AG20443 (cell line): ENCODE data around the gene MFNG.
"Not testable (repeated sequence)": the region's sequence is repeated elsewhere in the genome, so short reads cannot be mapped to it uniquely, and the experiment has no call there.

Experiments used
- DNase-seq: peaks from one replicate; pipeline ENCODE4 v3.0.0; 2012; ENCODE audit warnings: low spot score, mixed read lengths

Gene MFNG, protein sequence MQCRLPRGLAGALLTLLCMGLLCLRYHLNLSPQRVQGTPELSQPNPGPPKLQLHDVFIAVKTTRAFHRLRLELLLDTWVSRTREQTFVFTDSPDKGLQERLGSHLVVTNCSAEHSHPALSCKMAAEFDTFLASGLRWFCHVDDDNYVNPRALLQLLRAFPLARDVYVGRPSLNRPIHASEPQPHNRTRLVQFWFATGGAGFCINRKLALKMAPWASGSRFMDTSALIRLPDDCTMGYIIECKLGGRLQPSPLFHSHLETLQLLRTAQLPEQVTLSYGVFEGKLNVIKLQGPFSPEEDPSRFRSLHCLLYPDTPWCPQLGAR

GRCh38 chr22:37486224-37486845, at the start of gene MFNG:
Gene MFNG (minus strand): TSS chr22:37486384. CDS start chr22:37486177, 207 bp downstream.
- peak; percentile 86 for DNase-seq

GRCh38 chr22:37535159-37535558, 49.0 kb upstream of the MFNG start:
- no peak for DNase-seq

DNA sequence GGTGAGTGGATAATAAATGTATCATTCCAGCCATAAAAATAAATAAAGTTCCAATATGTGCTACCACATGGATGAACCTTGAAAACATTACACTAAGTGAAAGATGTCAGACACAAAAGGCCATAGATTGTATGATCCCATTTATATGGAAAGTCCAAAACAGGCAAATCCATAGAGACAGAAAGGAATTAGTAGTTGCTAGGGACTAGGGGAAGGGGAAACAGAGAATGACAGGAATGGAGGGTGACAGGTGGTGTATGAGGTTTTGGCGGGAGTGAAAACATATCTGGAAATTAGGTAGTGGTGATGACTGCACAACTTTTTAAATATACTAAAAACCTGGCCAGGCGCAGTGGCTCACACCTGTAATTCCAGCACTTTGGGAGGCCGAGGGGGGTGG, 48.3 kb upstream of the MFNG start:
- DNase-seq = no peak

GRCh38 chr22:37533995-37534394, 47.8 kb upstream of the MFNG start:
- peak; percentile 62 for DNase-seq

DNA sequence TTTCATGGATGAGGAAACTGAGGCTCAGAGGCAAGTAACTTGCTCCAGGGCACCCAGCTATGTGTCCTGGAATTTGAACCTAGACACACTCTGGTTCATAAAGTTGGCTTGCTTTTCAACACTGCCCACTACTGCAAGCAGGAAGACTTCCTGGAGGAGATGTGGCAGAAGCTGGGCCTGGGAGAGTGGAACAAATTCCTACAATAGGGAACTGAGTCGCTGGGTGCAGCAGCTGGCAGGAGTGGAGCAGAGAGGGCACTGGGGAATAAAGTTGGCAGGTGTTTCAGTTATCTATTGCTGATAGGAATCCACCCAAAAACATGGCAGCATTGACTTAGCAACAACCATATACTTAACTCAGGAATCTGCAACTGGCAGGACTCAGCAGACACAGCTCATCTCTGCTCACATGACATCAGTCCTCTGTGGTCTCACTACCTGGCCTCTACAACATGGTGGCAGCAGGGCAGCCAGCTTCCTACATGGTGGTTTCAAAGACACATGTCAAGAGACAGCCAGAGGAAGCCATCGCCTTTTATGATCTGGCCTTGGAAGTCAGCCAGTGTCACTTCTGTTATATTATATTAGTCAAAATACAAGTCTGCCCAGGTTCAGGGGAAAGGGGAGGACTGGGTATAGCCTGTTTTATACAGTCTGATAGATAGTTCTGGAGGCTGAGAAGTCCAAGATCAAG, 43.6 kb upstream of the MFNG start:
- no peak for DNase-seq

DNA sequence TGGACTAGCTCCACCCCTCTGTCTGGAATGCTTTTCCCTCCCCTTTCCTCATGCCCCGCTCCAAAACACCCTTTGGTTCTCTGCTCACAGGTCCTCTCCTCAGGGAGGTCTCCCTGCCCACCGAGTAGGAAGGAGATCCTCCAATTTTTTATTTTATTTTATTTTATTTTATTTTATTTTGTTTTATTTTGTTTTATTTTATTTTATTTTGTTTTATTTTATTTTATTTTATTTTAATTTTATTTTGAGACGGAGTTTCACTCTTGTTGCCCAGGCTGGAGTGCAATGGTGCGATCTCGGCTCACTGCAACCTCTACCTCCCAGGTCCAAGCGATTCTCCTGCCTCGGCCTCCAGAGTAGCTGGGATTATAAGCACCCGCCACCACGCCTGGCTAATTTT, 41.8 kb upstream of the MFNG start:
- not testable (repeated sequence) for DNase-seq

DNA sequence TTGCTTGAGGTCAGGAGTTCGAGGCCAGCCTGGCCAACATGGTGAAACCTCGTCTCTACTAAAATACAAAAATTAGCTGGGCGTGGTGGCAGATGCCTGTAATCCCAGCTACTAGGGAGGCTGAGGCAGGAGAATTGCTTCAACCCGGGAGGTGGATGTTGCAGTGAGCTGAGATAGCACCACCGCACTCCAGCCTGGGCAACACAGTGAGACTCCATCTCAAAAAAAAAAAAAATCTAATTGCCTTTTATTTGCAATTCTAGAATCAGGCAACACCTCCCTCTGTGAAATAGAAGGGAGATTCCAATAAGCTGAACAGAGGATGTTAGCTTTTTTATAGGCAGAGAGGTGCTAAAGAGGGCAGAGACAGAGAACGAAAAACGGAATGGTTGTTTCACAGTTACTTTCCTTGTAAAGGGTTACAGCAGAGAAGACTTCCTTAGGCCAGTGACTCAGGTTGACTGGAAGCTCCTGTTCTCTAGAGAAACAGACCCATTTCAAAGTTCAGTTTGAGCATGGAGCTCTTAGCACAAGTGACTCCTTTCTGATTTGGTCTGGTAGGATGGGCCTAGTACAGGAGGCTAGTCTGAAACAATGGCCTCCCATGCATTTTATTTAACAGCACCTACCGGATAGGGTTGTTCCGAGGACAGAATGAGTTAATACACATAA, 41.0 kb upstream of the MFNG start:
- not testable (repeated sequence) for DNase-seq

DNA sequence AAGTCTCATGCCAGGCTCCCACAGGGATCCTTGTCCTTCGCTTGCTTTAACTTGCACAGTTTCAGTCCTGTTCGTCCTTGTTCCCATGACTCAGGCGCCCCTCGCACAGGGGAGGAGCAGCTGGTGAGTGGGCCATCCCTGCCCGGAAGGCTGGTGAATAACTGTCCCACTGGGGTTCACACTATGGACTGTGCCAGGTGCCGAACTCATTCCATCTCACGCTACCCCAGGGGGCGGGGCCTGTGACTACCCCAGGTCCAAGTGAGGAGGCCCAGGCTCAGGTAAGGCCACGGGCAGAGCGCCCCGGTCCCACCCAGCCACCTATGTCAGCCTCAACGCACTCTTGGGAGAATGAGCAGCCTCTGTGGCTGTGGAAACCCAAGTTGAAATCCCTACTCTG, 40.2 kb upstream of the MFNG start:
- peak; percentile 78 for DNase-seq

GRCh38 chr22:37525746-37526350, 39.7 kb upstream of the MFNG start:
- no peak for DNase-seq

DNA sequence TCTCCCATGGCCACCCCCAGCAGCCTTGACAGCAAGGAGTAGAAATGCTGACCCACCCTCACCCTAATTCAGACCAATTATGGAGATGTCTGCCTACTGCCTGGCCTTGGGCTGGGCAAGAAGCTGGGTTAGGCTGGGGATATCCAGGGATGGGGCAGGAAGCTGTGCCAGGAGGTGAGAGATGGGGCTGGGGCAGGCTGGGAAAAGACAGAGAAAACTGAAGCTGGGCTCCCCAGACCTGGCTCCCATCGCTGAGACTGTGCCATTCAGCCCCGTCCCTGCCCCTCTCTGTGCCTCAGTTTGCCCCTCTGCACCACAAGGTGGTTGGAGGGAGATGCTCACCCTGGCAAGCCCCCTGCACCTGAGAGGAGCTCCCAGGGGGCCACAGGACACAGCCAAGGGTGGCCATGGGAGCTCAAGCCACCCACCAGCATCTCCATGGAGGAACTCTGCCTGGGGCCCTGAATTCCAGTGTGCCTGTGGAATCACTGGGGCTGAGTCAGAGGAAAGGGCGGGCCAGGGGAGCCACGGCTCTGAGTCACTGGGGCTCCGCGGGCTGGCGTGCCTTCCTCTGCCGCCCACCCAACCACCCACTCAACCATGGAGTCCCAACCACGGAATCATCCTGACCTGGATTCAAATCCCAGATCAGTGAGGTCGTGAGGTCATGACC, 39.0 kb upstream of the MFNG start:
- peak; percentile 94 for DNase-seq

DNA sequence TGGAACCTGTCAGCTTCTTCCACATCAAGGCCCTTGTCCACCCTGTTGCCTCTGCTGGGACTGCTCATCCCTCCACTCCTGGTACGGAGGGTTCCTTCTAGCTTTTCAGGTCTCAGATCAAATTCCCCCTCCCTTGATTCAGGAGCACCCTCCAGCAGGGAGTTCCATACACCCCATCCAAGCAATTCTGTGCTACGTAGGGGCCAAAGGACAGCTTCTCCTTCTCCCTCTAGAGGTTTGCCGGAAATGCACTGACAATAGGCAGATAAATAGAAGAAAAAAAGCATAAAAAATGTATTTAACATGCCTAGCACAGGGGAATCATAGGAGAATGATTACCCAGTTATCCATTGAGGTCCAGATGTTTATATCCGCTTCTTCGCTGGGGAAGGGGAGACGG, 36.3 kb upstream of the MFNG start:
- no peak for DNase-seq

DNA sequence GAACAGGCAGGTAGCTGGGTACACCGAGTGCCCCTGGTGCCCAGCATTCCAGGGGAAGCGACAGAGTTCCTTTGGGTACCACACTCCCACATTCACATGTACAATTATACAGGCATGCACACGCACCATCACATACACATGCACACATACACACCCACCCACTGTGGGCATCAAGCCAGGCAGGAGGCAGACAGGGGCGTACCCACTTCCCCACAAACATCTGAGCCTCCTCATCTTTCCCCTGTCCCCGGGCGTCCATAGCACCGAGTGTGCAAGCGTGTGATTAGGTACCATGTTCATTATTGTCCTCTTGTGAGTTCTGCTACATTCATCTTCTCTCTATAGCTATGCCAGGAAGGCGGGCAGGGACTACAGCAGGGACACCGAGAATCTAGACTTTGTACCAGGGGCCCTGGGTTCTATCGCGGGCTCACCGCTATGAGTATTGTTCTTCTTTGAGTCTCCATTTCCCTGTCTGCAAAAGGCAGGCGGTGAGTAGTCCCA, 35.1 kb upstream of the MFNG start:
- DNase-seq = no peak

DNA sequence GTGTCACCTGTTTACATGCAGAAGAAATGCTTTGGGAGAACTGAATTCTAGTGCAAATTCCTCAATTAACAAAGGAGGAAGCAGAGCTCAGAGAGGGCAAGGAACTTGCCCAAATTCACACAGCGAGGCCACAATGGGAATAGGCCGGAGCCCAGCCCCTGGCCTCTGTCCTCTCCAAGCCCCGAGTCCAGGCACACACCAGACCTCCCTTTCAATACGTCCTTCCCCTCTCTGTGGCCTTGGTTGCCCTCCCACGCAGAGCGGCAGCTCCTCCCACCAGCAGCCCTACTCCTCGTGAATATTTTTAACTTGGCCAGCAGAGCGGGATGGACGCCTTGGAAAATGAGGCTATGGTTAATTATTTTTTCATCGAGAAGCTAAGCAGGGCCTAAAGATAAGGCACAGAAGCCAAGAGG, 34.6 kb upstream of the MFNG start:
- no peak for DNase-seq

- peak; percentile 57 for DNase-seq
These were observed 33.3 kb upstream of the MFNG start, which contains the start of gene CARD10 for GRCh38 chr22:37519268-37520195. Gene CARD10 (minus strand): TSS chr22:37519415. CDS start chr22:37519200, 215 bp downstream.

GRCh38 chr22:37518509-37519267, 32.5 kb upstream of the MFNG start:
- peak; percentile 34 for DNase-seq

- no peak for DNase-seq
These were observed 31.8 kb upstream of the MFNG start for GRCh38 chr22:37517826-37518450.

DNA sequence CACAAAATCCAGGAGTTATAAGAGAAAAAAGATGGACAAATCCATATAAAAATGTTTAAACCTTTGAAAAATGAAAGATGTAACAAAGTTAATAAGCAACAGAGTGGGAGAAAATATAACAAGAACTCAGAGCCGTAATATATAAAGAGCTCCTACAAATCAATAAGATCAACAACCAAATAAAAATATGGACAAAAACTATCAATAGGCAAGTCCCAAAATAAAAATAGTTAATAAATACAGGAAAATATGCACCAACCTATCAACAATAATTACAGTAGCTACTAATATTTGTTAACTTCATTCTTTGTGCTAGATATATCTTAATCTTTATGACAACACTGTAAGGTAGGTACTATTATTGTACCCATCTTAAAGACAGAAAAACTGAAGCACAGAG, 30.3 kb upstream of the MFNG start:
- DNase-seq = no peak

- no peak for DNase-seq
These were observed 29.7 kb upstream of the MFNG start for GRCh38 chr22:37515901-37516300.

DNA sequence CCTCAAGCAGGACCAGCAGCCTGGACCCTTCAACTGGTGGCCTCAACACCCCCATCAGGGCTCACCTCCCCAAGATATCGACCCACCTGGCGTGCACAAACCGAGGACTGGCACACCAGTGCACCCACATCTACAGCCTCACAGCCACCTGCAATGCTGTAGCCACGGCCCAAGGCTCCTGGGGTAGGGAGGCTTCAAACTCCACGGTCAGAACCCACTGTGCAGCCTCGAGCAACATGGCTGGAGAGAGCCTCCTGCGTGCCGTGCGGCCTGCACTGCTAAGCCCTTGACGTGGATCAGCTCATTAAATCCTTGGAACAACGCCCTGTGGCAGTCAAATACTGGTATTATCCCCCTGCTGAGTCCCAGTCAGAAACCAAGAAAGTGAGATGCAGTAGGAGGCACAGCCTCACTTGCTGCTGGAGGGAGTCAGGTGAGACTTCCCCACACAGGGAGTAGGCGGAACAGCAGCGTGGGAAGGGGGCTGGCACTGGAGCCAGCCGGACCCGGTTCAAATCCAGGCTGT, 28.4 kb upstream of the MFNG start:
- no peak for DNase-seq
